D721Med (cell line): ENCODE data around the gene BRD7.

Source experiments
- DNase-seq: peaks from one replicate; pipeline ENCODE4 v3.0.0; 2011; ENCODE audit warnings: low spot score; ENCODE audit not compliant: insufficient read length
- FAIRE-seq: peaks from 2 replicates; lab custom pipeline; 2011; peaks lifted over from hg19 to GRCh38; lab: Jason Lieb, UNC
- CTCF ChIP-seq: IDR thresholded peaks from 2 replicates; pipeline ENCODE4 v1.5.1; 2012; ENCODE audit warnings: mild to moderate bottlenecking, control low read depth; ENCODE audit not compliant: insufficient read depth; ENCODE audit errors: missing control alignments

The BRD7 gene

GRCh38 chr16:50369133-50369804 is 481 bp upstream of the BRD7 start:
- DNase-seq (no peak), FAIRE-seq (no peak)
- TF ChIP-seq CTCF, result no peak

- no peak for TF ChIP-seq CTCF
- DNase-seq (no peak), FAIRE-seq (no peak)
Observed at GRCh38 chr16:50367777-50368409, 895 bp downstream of the BRD7 start.

- no peak for TF ChIP-seq CTCF
- DNase-seq (no peak), FAIRE-seq (no peak)
Observed at GRCh38 chr16:50365791-50366575, 2.8 kb downstream of the BRD7 start.

GRCh38 chr16:50363656-50364055 is 5.1 kb downstream of the BRD7 start:
- no peak for TF ChIP-seq CTCF
- DNase-seq (no peak), FAIRE-seq (no peak)

GRCh38 chr16:50360779-50361178 is 8.0 kb downstream of the BRD7 start:
- TF ChIP-seq CTCF, result no peak
- DNase-seq (no peak), FAIRE-seq (no peak)

- FAIRE-seq (no peak), DNase-seq (no peak)
- no peak for TF ChIP-seq CTCF
Observed at GRCh38 chr16:50360033-50360778, 8.6 kb downstream of the BRD7 start.
